ENCODE measurements around the gene DPF3.

Gene DPF3

DNA sequence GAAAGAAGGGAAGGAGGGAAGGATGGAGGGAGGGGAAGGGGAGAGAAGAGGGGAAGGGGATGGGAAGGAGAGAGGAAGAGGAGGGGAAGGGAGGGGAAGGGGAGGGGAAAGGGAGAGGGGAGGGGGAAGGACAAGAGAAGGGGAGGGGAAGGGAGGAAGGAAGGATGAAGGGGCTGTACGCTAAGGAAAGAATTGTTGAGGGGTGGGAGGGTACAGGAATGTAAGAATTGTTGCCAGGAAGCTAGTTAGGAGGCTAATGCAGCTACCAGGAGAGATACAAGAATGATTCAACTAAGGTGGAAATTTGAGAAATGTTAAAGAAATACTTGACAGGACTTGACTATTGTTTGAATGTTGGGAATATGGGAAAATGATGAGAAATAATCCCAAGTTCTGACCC is 261.2 kb downstream of the DPF3 start:
- no peak for DNase-seq

DNA sequence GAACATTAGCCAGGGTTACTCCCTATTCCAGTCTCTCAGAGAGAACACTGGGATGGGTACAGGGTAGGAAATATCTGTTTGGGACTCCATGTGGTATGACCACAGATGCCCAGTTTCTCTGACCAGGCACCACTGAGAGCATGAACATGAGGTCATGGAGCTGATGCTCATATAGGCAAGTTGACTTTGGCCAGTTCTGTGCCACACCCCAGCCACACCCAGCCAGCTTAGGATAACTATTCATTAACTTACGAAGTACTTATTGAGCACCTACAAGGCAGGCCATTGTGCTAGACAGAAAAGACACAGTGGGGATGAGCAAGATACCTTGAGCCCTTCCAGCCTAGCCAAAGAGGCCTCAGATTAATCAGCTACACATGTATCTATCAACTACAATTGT is 262.5 kb downstream of the DPF3 start:
- no peak for DNase-seq

DNA sequence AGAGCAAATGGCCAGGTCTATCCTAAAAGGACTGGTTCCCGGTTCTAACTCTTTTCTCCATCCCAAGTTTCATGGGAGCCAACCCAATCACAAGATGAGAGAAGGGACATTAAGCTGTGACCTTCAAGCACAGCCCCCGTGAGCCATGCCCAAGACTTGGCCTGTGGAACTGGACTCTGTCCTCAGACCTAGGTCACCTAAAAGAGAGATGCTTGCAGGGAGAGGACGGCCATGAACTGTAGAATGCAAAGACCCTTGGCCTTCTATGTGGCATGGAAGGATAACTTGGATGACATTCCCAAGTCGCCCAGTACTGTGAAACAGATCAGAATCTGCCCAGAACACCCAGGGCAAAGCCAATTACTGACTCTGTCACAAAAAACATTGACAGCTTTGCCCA is 263.5 kb downstream of the DPF3 start:
- no peak for DNase-seq

DNA sequence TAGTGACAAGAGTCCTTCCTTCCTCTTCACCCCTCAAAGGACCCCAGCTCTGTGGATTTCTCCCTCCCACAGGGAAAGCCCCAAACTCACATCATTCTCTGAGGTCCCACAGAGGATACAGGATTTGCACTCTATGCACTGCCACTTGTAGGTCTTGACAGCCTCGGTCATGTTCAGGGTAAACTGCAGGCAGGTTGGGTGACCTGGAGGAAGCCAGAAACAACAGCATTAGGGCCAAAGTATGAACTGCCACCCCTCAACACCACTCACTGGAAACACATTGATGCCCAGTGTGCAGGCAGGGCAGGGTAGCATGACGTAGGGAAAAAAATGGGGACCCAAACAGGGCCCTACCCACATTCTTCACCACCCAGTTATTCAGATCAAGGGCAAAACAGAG is 264.4 kb downstream of the DPF3 start:
- DNase-seq, result no peak

DNA sequence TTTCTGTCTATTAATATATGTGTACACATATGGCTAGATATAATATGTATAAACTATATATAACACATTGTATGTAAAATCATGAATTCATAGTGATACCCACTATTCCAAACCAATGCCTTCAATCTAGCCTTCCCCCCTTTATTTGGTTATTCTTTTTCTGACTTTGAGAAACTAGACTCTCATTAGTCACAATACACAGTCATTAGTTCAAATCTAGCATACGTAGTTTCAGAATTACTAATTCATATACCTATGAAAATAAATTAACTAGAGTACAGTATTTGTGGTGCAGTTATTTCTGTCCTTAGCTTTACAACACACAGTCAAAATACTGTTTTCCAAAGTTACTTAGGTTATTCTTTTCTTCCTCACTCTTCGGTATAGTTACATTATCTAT is 268.2 kb downstream of the DPF3 start:
- DNase-seq, result no peak

DNA sequence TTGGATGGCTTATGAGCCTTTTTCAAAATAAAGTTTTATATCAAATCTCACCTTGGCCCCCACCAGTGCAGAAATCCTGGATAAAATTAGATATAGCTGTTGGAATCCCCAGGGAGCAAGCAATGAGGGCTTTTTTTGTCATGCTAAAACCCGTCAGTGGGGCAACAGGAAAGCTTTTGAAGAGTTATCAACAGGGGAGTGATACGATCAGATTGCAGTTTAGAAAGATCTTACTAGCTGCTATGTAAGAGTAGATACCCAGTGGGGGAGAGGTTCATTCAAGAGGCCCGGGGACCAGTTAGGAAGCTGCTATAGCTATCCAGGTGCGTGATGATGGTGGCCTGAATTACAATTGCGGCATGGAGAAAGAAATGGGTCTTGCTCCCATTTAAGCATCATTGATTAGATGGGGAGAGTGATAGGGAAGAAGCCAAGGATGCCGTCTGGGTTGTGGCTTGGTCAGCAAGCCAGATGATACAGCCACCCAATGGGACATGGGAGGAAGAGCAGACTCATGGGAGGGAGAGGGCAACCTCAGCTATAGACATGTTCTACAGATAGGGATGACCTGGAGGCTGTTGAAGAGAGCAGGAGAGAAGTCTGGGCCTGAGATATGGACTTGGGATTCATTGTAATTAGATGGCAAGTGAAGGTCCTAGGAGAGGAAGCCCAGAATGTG is 272.4 kb downstream of the DPF3 start:
- no peak for DNase-seq

DNA sequence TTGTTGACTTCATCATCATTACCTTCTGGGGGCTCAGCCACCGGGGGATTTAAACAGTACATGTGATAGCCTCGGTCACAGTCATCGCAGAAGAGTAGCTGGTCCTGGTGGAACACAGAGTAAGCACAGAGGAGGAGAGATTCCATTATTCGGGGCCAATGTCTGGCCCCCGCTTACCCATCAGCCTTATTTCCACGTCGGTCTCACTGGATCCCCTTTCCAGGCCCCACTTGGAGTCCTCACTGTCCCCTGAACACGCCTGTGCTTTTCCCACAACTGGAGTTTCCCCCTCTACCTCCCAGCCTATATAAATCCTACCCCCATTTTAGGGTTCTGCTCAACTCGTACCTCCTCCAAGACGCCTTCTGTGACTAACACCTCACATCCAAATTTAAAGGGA is 274.0 kb downstream of the DPF3 start:
- DNase-seq, result no peak

DNA sequence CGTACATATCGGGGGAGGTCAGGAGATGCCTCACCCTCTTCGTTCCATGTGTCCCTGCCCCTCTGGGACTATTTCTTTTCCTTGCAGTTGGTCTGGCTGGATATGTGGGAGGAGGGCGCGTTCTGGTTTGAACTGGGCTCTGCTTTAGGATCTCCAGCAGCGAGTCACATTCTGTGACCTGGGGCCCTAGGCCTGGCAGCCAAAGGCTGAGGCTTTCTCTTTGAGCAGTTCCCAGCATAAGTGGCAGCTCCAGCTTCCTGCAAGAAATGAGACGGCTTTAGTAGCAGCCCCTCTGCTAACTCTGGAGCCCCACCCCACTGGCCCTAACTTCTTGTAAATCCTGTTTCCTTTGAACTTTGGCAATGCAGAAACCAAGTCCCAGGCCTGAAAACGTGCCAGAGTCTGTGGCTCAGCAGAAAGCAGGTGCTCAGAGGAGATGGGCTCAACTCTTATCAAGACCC is 274.8 kb downstream of the DPF3 start:
- DNase-seq, result no peak

DNA sequence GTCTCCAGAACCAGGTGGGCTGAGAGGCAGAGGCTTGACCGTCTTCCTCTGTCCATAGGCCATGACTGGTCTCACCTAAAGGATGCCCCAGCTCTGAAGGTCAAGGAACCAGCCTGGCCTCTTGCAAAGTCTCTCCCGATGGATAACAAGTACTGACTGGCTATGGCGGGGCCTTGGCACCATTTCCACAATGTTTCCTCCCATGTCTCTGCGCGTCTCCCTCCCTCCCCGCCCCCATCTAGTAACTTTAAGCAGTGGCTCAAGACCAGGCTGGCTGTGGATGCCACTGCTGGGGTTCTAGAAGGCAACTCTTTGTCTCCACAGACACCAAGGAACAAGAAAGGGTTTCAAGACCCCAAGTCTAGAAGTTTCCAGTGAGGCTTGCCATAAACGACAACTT is 275.5 kb downstream of the DPF3 start:
- no peak for DNase-seq

DNA sequence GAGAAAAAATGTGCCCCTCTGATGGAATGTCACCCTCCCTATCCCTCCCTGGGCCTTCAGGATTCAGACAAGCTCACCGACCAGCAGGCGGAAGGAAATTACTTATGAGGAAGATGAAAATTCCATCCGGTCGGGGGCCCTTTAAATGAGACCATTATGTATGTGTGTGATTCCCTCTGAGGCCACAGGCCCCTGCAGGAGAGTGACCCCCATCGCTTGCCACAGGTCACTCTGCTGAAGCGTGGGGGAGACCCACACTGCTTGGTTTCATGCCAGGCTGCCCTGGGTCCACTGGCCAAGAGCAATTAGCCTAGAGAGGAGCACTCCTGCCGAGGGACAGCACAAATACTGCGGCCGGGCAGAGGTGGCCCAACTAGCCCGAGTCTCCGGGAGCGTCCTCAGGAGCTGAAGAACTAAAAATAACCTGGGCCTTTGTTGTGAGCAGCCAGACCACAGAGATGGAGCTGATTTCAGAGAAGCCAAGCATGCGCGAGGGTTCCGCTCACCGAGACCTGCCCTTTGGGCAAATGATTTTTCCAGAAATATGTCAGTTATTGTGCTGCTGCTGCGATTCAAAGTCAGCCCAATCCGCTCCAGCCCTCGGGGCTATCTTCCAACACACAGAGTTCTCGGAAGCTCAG is 276.4 kb downstream of the DPF3 start:
- DNase-seq, result no peak

DNA sequence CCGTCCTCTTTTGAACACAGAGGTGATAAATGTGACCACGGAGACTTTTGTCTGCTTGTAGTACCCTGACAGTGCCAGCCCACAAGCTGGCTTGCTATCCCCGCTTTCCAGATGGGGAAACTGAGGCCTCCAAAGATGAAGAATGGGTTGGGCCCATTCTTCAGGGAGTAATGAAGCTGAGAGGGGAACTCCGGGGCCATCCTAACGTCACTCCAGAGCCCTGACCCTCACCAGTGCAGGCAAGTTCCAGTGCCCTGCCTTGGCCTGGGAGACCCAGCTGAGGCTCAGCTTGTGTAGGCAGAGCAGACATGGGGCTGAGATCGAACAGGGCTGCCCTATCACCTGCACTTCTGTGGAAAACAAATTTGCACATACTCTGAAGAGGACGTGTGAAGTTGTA is 277.1 kb downstream of the DPF3 start:
- DNase-seq, result no peak

DNA sequence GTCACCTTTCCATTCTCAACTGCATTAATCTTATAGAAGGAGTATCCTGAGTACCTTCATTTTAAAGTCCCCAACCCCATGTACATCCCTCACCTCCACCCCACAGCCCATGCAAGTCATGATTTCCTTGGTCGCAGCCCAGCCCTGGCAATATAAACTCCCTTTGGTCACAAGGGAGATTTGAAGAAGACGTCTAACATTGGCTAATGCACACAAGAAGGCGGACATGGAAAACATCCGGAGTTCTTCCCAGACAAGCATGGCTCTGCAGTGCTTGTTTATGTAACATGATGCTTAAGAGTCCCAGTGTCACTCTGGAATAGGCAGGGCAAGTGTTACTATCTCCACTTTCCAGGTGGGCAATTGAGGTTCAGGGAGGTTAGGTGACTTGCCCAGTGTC is 277.6 kb downstream of the DPF3 start:
- DNase-seq, result no peak

DNA sequence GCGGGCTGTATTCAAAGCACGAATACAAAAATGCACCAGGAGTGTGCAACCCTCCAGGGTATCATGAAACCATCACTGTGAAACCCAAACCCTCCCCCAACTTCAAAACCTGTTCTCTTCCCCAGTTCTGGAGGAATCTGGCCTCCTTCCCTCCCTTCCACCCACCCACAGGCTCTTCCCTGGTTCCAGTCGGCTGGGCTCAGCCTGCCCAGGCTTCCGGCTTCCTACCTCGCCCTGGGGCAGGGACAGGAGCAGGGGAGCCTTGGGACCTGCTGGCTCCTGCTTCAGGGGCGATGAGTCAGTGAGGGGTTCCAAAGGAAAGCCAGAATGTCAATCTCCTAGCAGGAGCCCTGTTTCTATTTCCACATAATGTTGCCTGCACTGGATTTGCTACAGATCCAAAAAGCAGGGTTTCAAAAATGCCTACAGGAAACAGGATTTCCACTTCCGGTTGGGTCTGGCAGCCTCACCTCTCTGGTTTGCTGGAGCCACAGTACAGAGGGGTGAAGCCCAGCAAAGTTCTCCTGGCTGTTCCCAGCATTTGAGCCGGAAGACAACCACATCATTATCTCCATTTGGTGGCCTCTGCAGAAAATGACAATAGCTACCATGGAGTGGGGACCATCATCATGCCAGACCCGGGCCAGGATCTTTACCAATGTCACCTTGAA is 278.3 kb downstream of the DPF3 start:
- DNase-seq, result no peak

DNA sequence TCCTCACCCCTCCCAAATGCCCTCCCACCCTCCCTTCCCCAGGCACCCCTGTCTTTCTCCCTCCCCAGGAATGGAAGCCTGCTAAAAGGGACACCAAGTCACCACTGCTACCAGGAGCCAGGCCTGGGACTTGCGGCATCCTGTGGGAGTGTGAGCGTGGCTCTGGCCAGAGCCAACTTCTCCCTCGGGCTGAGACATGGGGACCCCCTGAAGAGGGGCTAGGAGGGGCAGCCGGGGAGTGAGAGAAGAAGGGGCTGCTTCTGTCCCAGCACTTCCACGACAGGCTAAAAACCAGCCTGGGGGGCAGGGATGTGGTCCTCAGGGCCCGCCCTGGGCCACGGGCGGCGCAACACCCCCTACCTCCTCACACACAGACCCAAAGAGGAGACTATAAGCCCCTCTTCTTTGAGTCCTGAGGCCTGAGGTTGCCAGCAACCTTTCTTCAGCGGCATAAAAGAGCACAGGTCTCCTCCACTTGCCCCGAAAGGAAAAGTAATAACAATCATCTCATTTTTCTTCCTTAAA is 278.9 kb downstream of the DPF3 start:
- DNase-seq, result no peak

DNA sequence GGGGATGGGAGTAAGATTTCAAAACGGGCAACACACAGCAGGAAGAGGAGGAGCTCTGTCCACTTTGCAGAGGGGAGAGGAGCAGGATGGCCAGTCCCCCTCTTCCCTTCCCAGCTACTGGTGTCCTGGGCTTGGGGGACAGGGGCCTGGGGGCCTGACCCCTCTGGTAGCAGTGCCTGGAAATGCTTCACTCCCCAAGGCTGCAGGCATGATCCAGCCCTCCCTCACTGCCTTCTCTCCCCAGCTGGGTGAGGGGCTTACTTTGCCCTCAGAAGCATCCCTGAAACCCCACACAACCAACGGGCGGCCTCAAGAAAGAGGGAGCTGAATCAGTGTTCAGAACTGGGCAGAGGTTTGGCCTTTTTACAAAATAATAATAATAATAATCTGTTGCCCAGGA is 279.5 kb downstream of the DPF3 start:
- no peak for DNase-seq

DNA sequence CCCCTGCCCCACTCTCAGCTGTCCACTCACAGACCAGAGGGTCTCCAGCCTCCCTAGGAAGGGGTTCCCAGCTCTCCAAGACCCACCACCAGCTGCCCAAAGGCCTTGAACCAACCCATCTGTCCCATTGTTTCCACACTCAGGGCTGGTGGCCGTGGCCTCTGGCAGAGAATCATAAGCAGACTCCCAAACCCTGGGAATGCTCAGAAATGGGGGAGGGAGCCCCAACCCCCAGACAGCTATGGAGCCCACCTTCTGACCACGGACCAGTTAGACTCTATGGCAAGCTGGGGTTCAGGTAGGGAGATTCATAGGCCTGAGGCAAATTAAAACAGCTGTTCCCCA is 280.0 kb downstream of the DPF3 start:
- no peak for DNase-seq

DNA sequence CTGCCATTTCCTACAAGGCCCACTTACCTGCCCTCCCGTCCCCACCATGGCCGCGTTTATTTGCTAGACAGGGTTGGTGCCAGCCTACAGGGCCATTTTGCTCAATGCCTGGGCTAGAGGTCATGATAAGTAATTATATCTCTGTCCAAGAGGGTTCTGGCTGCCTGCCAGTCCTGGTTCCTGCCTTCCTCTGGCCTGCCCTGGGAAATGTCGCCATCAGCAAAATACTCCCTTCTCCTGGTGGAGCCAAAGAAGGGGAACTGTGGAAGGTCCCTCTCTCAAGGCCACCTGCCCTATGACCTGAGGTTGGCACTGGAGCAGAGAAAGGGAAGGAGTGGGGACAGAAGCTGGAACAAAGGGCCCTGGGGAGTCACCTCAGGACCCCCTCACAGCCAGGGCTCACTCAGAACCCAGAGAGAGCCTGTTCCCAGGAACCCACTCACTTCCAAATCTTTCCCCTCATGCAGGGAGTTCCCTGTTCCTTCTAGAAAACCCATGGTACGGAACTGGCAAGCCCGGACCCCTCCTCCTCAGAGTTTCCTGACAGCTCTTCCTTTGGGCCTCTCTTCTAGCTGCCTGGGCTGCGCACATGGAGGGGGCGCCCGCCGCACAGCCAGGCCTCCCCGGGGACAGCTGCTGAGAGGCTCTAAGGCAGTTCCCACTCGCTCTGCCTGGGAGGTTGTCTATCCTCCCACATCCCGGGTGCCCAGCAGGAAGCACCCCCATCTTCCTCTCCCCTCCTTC is 280.5 kb downstream of the DPF3 start:
- no peak for DNase-seq

DNA sequence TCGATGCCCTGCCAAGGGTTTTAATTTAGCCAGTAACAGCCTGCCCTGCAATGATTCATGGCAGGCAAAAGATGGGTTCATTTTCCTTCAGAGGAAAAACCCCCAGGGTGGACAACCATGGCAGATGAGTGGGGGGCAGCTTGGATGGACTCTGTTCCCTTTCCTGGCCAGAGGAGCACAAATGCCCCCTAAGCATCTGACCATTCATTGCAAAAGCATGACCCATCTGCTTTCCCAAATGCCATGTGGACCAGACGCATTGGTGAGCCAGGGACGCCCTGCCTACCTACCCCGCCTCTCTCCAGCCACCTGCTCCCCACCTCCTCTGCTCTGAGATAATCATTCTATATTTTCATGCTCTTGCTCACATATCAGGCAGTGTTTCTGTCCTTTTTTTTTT is 281.9 kb downstream of the DPF3 start:
- DNase-seq, result no peak

DNA sequence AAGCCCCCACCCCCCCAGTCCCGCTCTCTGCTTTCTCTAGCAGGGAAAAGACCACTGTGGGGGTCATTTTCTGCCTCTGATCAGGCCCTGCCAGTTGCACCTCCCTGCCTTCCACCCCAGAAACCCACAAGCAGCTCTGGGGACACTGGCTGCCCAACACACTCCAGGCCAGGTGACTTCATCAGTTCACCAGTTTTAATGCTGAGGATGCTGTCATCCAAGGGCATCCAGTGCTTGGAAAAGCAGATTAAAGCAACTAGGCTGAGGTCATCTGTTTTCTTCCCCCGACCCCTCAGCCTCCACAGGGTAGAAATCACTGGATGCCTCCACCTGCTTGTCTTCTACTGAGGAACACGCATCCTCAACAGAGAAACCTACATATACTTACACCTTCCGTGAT is 282.4 kb downstream of the DPF3 start:
- no peak for DNase-seq

DNA sequence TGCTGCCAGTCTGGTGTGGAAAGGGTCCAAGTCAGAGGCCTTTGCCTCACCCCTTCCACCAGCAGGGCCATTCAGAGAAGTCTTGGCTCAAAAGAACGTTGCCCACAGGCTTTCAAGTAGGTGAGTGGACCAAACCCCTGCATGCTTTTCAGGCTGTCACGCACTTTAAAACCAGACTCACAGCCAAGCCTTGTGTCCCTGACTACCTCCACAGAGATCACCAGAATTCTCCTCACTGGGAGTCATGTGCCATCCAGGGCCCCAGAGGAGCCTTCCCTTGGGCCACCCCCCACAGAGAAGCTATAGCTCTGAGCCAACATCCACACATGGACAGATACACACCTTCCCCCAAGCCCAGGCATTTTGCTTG is 283.1 kb downstream of the DPF3 start:
- no peak for DNase-seq

DNA sequence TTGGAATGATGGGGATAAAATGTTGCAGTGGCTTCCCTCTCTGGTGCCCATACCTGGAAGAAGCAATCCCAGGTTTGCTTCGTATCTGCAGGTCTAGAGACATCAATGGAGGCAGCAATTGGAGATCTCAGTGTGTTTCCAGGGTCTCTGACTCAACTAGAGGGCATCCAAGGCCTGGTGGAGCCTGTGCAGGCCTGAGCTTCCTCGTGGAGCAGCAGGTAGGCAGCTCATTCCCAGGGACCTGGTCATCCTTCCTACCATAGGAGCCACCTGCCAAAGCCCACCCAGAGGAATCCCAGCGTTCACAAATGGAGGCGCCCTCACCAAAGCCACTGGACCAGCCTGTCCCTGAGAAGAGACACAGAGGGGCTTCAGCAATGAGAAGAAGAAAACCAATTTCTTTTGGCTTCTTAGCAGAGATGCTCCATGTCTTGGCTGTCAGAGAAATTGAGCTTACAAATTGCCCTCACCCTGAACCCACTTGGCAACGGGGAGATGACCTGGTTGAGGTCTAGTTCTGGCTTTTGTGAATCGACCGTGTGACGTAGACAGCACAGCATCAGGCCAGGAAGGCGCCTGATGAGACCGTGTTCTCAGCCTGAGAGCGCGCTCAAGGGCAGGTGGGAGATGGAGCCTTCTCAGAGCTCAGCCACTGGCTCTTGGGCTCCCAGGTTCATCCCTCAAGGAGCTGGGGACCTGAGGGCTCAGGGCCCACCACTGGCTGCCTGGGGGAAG is 283.6 kb downstream of the DPF3 start:
- DNase-seq, result no peak

DNA sequence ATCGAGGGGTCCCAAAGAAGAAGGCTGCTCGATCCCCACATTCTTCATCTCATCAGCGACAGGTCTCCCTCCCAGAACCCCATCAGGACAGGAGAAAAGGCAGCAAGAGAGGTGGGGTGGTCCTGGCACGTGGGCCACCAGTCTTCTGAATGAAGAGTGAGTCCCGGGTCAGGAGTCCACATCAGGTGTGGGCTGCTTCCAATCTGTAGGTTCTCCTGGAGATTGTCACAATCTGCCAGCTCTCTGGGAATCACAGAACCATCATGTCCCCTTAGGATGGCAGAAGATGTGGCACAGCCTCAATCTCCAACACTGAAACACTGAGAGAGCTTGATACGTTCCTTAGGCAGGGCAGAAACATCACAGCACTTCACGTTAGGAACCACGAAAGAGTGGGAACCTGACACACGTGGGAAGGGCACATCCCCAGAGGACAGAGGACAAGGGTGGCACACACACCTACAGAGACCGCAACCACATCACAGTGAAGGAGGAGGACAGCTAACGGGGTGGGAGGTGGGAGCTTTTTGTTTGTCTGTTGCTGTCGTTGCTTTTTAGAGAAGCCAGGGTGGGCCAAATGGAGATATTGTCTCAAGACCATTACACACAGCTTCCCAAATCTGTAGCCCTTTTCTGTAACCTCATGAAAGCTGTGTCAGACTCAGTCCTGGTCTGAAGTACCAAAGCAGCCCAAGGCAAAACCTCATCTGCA is 284.5 kb downstream of the DPF3 start:
- no peak for DNase-seq
